Kidney capillary endothelial cell (primary cell): Measurements from ENCODE around the gene KRTAP26-1.

Experiments
- DNase-seq: peaks from one replicate; pipeline ENCODE4 v3.0.0-alpha.2; 2018; ENCODE audit warnings: low spot score

The KRTAP26-1 gene

GRCh38 chr21:30271156-30271555 is 49.0 kb downstream of the KRTAP26-1 start:
- no peak for DNase-seq

- DNase-seq: no peak
Measured at GRCh38 chr21:30269803-30270530, 50.1 kb downstream of the KRTAP26-1 start.
